ENCODE results near the gene FAM168A.

GRCh38 chr11:73633999-73634398 is 36.1 kb upstream of the FAM168A start:
- TF ChIP-seq POLR2A (IDR thresholded peaks at IDR 0.05), result no peak
- no peak for TF ChIP-seq POLR2AphosphoS5 (IDR thresholded peaks at IDR 0.05)
- TF ChIP-seq CTCF (IDR thresholded peaks at IDR 0.05), result no peak
